PC-9 (cell line): ENCODE data around the gene ITGBL1.

Experiments
- EZH2 ChIP-seq: fragments of 200-600 bp; sonication (generic); IDR thresholded peaks from 2 replicates; pipeline ENCODE4 v1.8.0; 2017; ENCODE audit warnings: antibody characterized with exemption, low read depth
- TF ChIP-seq, protein P1 (sequence below): fragments of 200-600 bp; sonication (generic); conservative IDR thresholded peaks from 2 replicates; pipeline ENCODE4 v1.6.1; 2017; ENCODE audit warnings: mixed run types, antibody characterized with exemption, mild to moderate bottlenecking, moderate library complexity

DNA sequence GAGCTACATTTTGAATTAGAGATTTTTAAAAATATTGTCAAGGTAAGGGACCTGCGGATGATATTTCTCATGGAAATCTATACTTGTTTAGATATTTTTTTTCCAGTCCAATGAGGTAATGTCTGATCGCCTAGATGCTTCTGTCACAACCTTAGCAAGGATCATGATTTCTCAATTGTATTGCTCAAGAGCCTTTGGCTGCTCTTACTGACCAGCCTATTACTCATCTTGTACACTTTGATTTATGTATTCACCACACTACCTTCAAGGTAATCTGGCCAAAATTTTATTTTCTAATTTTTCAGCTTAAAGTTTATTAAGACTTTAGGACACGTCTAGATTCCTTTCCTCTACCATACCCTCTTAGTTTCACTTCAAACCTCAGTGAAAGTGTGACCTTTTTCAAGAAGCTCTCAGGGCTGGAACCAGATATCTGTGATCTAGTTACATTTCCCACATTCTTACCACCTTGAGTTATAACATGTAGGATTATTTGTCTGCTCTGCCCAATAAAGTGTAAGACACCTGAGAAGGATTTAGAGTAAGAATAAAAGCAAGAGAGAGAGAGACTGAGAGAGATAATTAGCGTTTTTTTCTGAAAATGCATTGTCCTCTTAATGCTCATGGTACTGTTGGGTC is 197.1 kb downstream of the ITGBL1 start:
- TF ChIP-seq EZH2: no peak
- TF ChIP-seq, protein P1, sequence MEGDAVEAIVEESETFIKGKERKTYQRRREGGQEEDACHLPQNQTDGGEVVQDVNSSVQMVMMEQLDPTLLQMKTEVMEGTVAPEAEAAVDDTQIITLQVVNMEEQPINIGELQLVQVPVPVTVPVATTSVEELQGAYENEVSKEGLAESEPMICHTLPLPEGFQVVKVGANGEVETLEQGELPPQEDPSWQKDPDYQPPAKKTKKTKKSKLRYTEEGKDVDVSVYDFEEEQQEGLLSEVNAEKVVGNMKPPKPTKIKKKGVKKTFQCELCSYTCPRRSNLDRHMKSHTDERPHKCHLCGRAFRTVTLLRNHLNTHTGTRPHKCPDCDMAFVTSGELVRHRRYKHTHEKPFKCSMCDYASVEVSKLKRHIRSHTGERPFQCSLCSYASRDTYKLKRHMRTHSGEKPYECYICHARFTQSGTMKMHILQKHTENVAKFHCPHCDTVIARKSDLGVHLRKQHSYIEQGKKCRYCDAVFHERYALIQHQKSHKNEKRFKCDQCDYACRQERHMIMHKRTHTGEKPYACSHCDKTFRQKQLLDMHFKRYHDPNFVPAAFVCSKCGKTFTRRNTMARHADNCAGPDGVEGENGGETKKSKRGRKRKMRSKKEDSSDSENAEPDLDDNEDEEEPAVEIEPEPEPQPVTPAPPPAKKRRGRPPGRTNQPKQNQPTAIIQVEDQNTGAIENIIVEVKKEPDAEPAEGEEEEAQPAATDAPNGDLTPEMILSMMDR: no peak
